ENCODE measurements around the gene TTI1. TPM values are rescaled to one million over a fixed set of nuclear protein-coding genes. Genes with fewer than 3 reads are reported as not detected.
A peak's percentile ranks its signal among the peaks of the same experiment; 100 is the strongest.

Gene TTI1
- total RNA-seq, 1 donor from 2014 or later = 52.1 TPM

DNA sequence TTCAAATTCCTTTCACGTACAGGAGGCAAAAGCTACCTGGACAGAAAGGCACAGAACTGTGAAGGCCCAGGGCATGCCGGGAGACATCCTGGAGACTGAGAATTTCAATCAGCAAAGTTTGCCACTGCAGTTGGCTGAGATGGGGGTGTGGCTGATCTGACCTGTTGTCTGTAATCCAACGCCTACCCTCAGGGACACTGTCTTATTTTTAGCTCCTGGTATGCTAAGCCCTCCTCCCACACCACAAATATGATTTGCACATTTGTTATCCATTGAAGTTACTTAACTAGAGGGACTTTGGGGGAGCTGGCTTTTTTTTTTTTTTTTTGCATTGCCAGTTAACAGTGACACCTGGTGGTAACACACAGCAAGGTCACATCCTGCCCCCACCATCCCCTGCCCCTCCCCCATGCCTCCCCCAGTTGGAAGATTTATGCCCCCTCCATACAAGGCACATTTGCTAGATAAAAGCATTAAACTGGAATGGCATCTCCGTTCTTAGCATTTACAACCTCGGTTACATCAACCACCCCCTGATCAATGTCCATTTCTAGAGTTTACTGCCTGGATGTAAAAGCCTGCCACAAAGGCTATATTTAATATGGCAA, 40.4 kb downstream of the TTI1 start:
- no peaks in the 10 kb centered on the region for H3K9me3 Mint-ChIP-seq
- H3K27me3 Mint-ChIP-seq (ENCODE audit: insufficient read depth, low read depth) = no peaks in the 10 kb centered on the region
- Histone ChIP-seq H3K9me3 (ENCODE audit: low read depth) (no peaks in the 10 kb centered on the region), H3K27me3 (no peaks in the 10 kb centered on the region), H3K79me2 (ENCODE audit: low read depth) (no peaks in the 10 kb centered on the region), H3K36me3 (peaks cover 5% of the 10 kb centered on the region), H3K4me1 (peaks cover 5% of the 10 kb centered on the region), H4K20me1 (ENCODE audit: low read depth) (no peaks in the 10 kb centered on the region), H2AFZ (replicated peaks) (no peak overlapping the region), H3K27ac (no peak overlapping the region), H3K9ac (no peak overlapping the region), H3K4me3 (no peak overlapping the region), H3K4me2 (no peak overlapping the region), H3F3A (ENCODE audit: low read depth) (peaks cover 8% of the 10 kb centered on the region)
- peak; percentile 47 for DNase-seq (ENCODE audit: low spot score)
- no peak overlapping the region for H3K27ac Mint-ChIP-seq
- peaks cover 36% of the 10 kb centered on the region for H3K4me1 Mint-ChIP-seq
- H3K36me3 Mint-ChIP-seq = peaks cover 20% of the 10 kb centered on the region
- no peak overlapping the region for H3K4me3 Mint-ChIP-seq
- no peak for TF ChIP-seq EZH2 (IDR thresholded peaks at IDR 0.05)
- TF ChIP-seq, protein P1, sequence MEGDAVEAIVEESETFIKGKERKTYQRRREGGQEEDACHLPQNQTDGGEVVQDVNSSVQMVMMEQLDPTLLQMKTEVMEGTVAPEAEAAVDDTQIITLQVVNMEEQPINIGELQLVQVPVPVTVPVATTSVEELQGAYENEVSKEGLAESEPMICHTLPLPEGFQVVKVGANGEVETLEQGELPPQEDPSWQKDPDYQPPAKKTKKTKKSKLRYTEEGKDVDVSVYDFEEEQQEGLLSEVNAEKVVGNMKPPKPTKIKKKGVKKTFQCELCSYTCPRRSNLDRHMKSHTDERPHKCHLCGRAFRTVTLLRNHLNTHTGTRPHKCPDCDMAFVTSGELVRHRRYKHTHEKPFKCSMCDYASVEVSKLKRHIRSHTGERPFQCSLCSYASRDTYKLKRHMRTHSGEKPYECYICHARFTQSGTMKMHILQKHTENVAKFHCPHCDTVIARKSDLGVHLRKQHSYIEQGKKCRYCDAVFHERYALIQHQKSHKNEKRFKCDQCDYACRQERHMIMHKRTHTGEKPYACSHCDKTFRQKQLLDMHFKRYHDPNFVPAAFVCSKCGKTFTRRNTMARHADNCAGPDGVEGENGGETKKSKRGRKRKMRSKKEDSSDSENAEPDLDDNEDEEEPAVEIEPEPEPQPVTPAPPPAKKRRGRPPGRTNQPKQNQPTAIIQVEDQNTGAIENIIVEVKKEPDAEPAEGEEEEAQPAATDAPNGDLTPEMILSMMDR (IDR thresholded peaks at IDR 0.05) = peak; percentile 73

DNA sequence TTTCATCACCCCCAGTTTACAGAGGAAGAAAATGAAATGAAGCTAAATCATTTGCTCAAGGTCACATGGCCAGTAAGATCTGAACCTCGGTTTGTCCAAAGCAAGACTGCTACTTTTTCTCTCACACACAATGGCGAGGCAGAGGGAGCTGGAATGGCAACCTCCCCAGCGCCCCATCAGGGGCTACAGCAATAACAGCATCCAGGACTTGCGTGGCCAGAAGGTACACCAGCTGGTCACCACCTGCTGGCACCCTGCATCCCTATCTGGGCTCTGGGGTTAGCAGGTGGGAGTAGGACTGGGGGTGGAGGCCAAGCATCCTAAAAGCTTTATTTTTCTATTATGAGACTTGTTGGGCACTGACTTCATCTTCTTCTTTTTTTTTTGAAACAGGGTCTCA, 41.3 kb downstream of the TTI1 start:
- no peaks in the 10 kb centered on the region for H3K27me3 Mint-ChIP-seq (ENCODE audit: insufficient read depth, low read depth)
- Histone ChIP-seq H3K79me2 (ENCODE audit: low read depth) (no peaks in the 10 kb centered on the region), H3K4me2 (no peak overlapping the region), H3K27ac (no peak overlapping the region), H3K36me3 (no peaks in the 10 kb centered on the region), H4K20me1 (ENCODE audit: low read depth) (peaks cover 4% of the 10 kb centered on the region), H2AFZ (replicated peaks) (no peak overlapping the region), H3K9me3 (ENCODE audit: low read depth) (no peaks in the 10 kb centered on the region), H3K4me1 (peaks cover 15% of the 10 kb centered on the region), H3K27me3 (no peaks in the 10 kb centered on the region), H3F3A (ENCODE audit: low read depth) (peaks cover 18% of the 10 kb centered on the region), H3K4me3 (no peak overlapping the region), H3K9ac (no peak overlapping the region)
- no peak overlapping the region for H3K4me3 Mint-ChIP-seq
- DNase-seq (ENCODE audit: low spot score) = no peak
- TF ChIP-seq, protein P1 (IDR thresholded peaks at IDR 0.05) = no peak
- TF ChIP-seq EZH2 (IDR thresholded peaks at IDR 0.05) = no peak
- peaks cover 16% of the 10 kb centered on the region for H3K36me3 Mint-ChIP-seq
- no peak overlapping the region for H3K27ac Mint-ChIP-seq
- no peaks in the 10 kb centered on the region for H3K9me3 Mint-ChIP-seq
- H3K4me1 Mint-ChIP-seq = peaks cover 46% of the 10 kb centered on the region

DNA sequence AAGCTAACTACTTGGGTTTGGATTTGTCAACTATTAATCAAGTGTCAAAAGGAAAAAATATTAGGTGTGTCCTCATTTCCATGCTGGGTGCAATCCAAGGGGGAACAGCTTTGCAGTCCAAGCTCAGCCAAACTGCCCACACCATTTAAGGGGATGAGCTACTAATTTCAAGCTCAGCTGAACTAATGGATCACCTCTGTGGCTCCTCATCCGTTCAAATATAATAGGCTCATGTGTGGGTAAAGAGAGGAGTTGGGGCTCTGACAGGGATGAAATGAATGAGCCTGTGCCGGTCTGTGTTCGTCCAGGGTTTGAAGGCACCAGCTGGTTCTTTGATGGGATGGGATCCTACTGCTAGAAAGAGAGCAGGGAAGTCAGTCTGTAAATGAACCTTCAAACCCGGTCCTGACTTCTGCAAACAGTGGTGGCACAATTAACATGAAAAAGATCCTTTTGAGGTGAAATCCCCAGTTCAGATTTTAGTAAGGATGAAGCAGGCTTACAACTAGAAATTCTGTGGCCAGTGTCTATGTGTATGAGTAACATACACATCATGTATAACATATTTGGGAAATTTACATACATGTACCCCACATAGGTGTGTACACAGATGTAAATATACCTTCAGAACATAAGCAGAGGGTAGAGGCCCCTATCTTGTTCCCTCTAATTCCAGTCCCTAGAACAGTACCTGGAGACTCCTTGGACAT, 41.9 kb downstream of the TTI1 start:
- Mint-ChIP-seq H3K9me3 (no peaks in the 10 kb centered on the region), H3K4me1 (peaks cover 51% of the 10 kb centered on the region), H3K4me3 (no peak overlapping the region), H3K36me3 (peaks cover 16% of the 10 kb centered on the region), H3K27me3 (ENCODE audit: insufficient read depth, low read depth) (no peaks in the 10 kb centered on the region), H3K27ac (peak overlapping the region; percentile 94)
- Histone ChIP-seq H3K4me2 (no peak overlapping the region), H3K4me3 (no peak overlapping the region), H3K9me3 (ENCODE audit: low read depth) (no peaks in the 10 kb centered on the region), H3K27me3 (no peaks in the 10 kb centered on the region), H2AFZ (replicated peaks) (no peak overlapping the region), H3F3A (ENCODE audit: low read depth) (peaks cover 22% of the 10 kb centered on the region), H3K27ac (no peak overlapping the region), H3K36me3 (no peaks in the 10 kb centered on the region), H3K79me2 (ENCODE audit: low read depth) (no peaks in the 10 kb centered on the region), H4K20me1 (ENCODE audit: low read depth) (peaks cover 5% of the 10 kb centered on the region), H3K9ac (no peak overlapping the region), H3K4me1 (peaks cover 19% of the 10 kb centered on the region)
- DNase-seq (ENCODE audit: low spot score) = no peak
- TF ChIP-seq, protein P1 (IDR thresholded peaks at IDR 0.05) = no peak
- no peak for TF ChIP-seq EZH2phosphoT487 (IDR thresholded peaks at IDR 0.05)
- no peak for TF ChIP-seq EZH2 (IDR thresholded peaks at IDR 0.05)

Data from neural progenitor cell (in vitro differentiated cells).